NK-92 (cell line): ENCODE results near the gene CEACAM18.
"Not testable (repeated sequence)": the region's sequence is repeated elsewhere in the genome, so short reads cannot be mapped to it uniquely, and the experiment has no call there.

Experiments
- DNase-seq: peaks from one replicate; lab custom pipeline; 2025; ENCODE audit not compliant: unreplicated experiment; lab: John Stamatoyannopoulos, UW

CEACAM18 gene

GRCh38 chr19:51460164-51460992 is 18.0 kb upstream of the CEACAM18 start:
- no peak for DNase-seq

DNA sequence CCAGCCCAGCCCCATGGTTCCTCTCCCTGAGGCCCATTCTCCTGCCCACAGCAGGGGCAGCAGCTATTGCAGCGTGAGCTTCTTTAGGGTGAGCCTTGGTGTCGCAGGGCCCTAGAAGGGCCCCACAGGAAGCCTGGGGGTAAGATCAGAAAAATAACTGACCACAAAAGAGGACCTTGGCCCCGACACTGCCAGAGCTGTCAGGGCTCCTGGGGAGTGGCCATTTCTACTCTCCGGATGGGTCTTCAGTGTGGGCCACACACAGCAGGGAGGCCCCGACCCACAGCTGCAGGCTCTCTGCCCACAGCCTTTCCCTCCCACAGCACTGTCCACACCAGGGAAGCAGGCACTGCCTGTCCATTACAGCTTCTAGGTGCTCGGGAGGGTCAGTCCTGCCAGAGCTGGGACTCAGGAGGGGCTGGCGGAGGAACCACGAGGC is 16.6 kb upstream of the CEACAM18 start:
- no peak for DNase-seq

GRCh38 chr19:51462276-51462675 is 16.1 kb upstream of the CEACAM18 start:
- no peak for DNase-seq

- DNase-seq = no peak
These were observed 15.7 kb upstream of the CEACAM18 start for GRCh38 chr19:51462681-51463080.

DNA sequence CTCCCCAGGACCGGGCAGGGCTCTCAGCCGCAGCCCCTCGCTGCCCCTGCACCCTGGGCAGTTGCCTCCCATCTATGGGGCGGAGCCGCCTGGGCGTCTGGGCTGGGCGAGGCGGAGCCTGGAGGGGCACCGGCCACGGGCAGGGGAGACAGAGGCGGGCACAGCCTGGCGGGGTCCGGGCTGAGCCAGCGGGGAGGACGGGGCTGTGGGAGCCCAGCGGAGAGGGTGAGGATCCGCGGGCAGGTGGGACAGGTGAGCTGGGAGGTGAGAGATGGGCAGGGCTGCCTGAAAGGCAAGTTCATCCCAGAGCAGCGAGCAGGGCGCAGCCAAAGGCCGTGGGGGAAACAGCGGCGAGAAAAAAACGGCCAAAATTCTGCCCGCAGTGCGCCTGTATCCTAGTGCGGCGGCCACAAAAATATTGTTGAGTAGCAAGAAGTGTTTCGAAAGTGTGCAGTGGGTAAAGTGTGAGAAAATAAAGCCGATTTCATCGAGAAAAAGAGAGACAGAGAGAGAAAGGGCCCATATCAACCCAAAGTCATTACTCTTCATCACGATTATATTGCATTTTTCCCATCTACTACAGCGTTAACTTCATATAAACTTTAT is 14.3 kb upstream of the CEACAM18 start:
- DNase-seq = not testable (repeated sequence)

GRCh38 chr19:51466723-51467122 is 11.6 kb upstream of the CEACAM18 start:
- no peak for DNase-seq

GRCh38 chr19:51467864-51468544 is 10.3 kb upstream of the CEACAM18 start:
- no peak for DNase-seq

DNA sequence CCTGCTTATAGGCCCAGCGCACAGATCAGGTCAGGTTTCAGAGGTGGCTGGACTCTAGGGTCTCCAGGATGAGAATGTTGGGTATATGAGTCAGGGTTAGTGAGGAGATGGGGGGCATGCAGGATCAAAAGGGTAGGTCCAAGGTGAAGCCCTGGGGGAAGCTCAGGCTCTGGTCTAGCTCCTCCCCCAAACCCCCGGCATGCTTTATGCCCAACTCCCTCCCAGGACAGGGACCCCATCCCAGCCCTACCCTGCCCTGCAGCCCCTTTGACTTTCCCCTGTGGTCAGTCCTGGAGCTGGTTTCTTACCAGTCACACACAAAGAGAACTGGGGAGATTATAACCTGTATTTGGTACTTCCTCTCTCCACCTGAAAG is 9.8 kb upstream of the CEACAM18 start:
- DNase-seq = no peak

DNA sequence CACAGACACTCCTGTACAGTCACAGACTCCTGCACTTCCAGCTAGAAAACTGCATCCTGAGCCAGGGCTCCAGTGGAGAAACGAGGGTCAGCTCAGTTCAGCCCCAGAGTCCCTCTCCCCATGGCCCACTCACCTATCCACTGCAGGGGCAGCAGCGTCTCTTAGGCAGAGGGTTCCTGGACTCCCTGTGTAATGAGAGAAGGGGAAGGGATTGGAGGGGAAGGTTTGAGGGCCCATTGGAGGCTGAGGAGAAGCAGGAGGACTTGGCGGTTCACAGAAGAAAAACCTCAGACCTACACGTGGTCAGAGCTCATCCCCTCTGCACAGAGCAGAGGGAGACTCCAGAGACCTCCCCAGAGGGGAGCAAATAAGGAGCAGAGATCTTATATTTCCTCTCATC is 9.2 kb upstream of the CEACAM18 start:
- DNase-seq = no peak

DNA sequence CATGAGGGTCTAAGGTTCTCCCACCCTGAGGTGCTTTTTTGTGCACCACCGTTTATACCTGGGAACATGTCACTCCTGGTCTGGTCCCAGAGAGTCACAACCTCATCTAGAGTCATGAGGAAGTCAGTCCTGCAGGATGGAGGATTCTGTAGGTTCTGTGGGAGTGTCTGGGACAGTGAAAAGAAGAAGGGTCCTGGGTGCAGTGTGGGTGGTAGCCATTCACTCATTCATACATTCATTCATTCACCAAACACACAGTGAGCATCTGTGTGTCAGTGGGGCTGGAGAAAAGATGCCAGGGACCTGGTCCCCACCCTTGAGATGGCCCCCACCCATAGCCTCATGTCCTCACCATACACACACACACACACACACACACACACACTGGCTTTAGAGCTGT is 8.7 kb upstream of the CEACAM18 start:
- no peak for DNase-seq

DNA sequence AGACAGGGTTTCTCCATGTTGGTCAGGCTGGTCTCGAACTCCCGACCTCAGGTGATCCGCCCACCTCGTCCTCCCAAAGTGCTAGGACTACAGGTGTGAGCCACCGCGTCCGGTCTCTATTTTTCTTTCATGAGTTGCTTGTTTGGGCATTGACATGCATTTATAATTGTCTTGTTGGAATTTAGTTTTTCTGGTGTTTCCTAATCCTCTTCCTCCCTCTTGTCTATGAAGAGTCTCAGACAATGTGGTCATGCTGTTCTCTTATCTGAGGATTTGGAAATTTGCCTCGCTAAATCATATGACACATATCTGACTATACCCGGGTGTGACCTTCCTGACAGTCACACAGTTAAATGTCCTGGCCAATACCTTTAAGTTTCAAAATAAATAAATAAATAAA is 7.4 kb upstream of the CEACAM18 start:
- no peak for DNase-seq

GRCh38 chr19:51471527-51471926 is 6.8 kb upstream of the CEACAM18 start:
- no peak for DNase-seq

GRCh38 chr19:51472607-51473006 is 5.7 kb upstream of the CEACAM18 start:
- no peak for DNase-seq

DNA sequence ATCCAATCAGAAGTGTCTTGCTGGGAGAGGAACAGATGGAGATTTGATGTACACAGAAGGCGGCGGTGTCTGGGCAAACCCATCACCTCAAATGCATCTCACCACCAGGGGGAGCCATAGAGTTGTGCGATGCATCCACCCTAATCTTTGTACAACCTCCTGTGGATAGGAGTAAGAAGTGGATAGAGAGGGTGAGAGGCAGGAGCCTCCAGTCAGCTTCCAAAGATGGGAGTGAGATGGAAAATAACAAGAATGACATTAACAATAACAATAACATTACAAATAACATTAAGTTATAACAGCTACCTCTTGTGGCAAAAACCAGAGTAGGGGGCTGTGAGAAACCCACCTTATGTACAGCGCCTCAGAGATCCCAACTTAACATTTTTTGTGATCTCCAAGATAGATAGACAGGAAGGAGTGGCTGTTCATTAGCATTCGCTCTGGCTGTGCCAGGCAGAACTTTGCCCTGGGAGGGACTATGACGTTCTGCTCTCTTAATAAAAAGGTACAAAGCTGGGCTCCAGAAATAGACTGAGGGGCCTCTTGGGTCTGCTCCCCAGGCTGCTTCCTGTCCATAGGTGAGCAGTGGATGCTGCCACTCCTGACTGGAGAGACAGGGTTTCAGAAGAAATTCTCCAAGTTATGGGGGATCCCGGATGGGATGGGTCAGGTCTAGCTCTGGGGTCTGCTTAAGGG is 5.2 kb upstream of the CEACAM18 start:
- no peak for DNase-seq

- DNase-seq = no peak
These were observed 2.2 kb upstream of the CEACAM18 start for GRCh38 chr19:51476164-51476563.

- DNase-seq = no peak
These were observed 995 bp upstream of the CEACAM18 start for GRCh38 chr19:51477344-51477743.

DNA sequence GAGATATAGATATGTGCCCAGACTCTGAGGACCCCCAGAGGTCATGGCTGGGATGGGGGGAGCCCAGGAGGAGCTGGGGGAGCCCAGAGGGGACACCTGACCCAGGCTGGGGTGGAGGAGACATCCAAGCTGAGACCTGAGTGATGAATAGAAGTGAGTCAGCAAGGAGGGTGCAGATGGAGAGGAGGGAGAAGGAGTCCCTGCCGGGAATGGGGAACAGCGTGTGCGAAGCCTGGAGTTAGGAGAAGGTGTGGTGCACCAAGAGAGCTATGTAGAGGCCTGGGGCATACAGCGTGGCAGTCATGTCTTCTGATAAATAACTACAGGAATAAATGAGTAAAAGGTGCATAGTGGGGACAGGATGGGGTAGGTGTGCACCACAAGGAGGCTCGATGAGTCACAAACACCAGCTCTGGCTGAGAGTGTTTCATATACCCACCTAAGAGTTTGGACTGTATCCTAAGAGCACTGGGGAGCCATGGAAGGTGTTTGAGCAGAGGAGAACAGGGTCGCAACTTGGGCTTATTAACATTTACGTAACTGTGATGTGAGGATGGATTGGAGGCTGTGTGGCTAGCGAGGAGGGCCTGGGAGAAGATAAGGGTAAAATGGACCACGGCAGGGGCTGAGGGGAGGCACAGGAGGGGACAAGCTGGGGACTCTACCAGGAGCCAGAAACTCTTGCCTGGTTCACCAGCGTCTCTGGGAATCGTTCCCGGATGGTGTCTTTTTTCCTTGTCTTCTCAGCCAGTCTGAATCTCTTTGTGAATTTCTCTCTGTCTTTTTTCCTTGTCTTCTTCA is 1.4 kb downstream of the CEACAM18 start:
- no peak for DNase-seq

DNA sequence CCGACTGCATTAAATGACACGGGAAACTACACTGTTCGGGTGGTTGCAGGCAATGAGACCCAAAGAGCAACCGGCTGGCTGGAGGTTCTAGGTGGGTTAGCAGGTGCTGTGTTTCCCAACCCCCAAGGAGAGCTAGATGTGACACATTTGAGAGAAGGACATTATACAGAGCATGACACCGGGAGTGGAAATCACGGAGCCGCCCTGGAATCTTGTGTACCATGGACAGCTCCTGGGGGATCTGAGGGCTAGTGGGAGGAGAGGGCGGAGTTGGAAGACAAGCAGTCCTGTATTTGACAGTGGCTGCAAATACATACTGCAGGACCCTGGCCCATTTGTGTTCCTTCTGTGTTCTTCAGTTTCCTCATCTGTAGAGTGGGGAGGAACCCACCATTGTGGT is 2.3 kb downstream of the CEACAM18 start:
- DNase-seq = no peak

- DNase-seq = no peak
These were observed 7.8 kb downstream of the CEACAM18 start for GRCh38 chr19:51485960-51486660.

- no peak for DNase-seq
These were observed 10.2 kb downstream of the CEACAM18 start for GRCh38 chr19:51488491-51488890.
